Mesenchymal stem cell (in vitro differentiated cells and primary cell): Measurements from ENCODE around the gene MAP3K10.

Experiments
- DNase-seq: peaks from one replicate; pipeline ENCODE4 v3.0.0-alpha.2; 2013
- H2AFZ ChIP-seq: one replicate; pipeline ENCODE4 v1.6.1; 2013; ENCODE audit warnings: low read depth, mild to moderate bottlenecking, control low read depth, inconsistent platforms, low read length, moderate library complexity
- H2AK5ac ChIP-seq: 2 replicates; pipeline ENCODE4 v1.6.1; 2013; ENCODE audit warnings: low read length, moderate library complexity, mild to moderate bottlenecking, inconsistent platforms; ENCODE audit not compliant: severe bottlenecking
- H2BK120ac ChIP-seq: one replicate; pipeline ENCODE4 v1.6.1; 2013; ENCODE audit warnings: low read depth, mild to moderate bottlenecking, inconsistent platforms, low read length, moderate library complexity
- H2BK12ac ChIP-seq, 2 experiments: one replicate each; pipeline ENCODE4 v1.6.1; 2013; ENCODE audit warnings: inconsistent platforms in 2 of 2, low read length in 2 of 2, mild to moderate bottlenecking in 2 of 2, moderate library complexity in 2 of 2, control low read depth in 1 of 2
- H2BK15ac ChIP-seq: one replicate; pipeline ENCODE4 v1.6.1; 2013; ENCODE audit warnings: mild to moderate bottlenecking, low read depth, inconsistent platforms; ENCODE audit not compliant: poor library complexity, severe bottlenecking
- H2BK5ac ChIP-seq: 2 replicates; pipeline ENCODE4 v1.6.1; 2013; ENCODE audit warnings: low read depth, mild to moderate bottlenecking, low read length, control low read depth, inconsistent platforms; ENCODE audit not compliant: poor library complexity, severe bottlenecking
- H3K14ac ChIP-seq, 2 experiments: one replicate each; pipeline ENCODE4 v1.6.1; 2013; ENCODE audit warnings: inconsistent platforms in 2 of 2, low read length in 2 of 2, control low read depth in 1 of 2, mild to moderate bottlenecking in 1 of 2, moderate library complexity in 1 of 2
- H3K18ac ChIP-seq, 2 experiments: one replicate each; pipeline ENCODE4 v1.6.1; 2013; ENCODE audit warnings: inconsistent platforms in 2 of 2, low read length in 2 of 2, control low read depth in 1 of 2, low read depth in 1 of 2, mild to moderate bottlenecking in 1 of 2
- H3K23ac ChIP-seq, 2 experiments: one replicate each; pipeline ENCODE4 v1.6.1; 2013; ENCODE audit warnings: inconsistent platforms in 2 of 2, low read length in 2 of 2, mild to moderate bottlenecking in 2 of 2, moderate library complexity in 2 of 2, control low read depth in 1 of 2
- H3K27ac ChIP-seq: 2 replicates; pipeline ENCODE4 v1.5.1; 2013; ENCODE audit warnings: mild to moderate bottlenecking, moderate library complexity, low read length, control low read depth, inconsistent platforms; ENCODE audit not compliant: poor library complexity, severe bottlenecking
- H3K27me3 ChIP-seq, 2 experiments: 2 replicates each; pipeline versions ENCODE4 v1.6.1 to v1.7.0; 2013; ENCODE audit warnings: low read length in 2 of 2, mild to moderate bottlenecking in 2 of 2, moderate library complexity in 2 of 2, control low read depth in 1 of 2, inconsistent platforms in 1 of 2; ENCODE audit not compliant: control insufficient read depth in 1 of 2, insufficient read depth in 1 of 2
- H3K36me3 ChIP-seq, 2 experiments: 2 replicates each; pipeline versions ENCODE4 v1.6.1 to v1.7.0; 2013; ENCODE audit warnings: low read length in 2 of 2, control low read depth in 1 of 2, inconsistent platforms in 1 of 2, low read depth in 1 of 2, mild to moderate bottlenecking in 1 of 2; ENCODE audit not compliant: insufficient read depth in 2 of 2, control insufficient read depth in 1 of 2
- H3K4ac ChIP-seq, 2 experiments: one replicate each; pipeline ENCODE4 v1.6.1; 2013; ENCODE audit warnings: inconsistent platforms in 2 of 2, low read length in 2 of 2, mild to moderate bottlenecking in 2 of 2, moderate library complexity in 2 of 2, control low read depth in 1 of 2, low read depth in 1 of 2
- H3K4me1 ChIP-seq: 2 replicates; pipeline ENCODE4 v1.6.1; 2013; ENCODE audit warnings: low read depth, low read length, control low read depth; ENCODE audit not compliant: control insufficient read depth, insufficient read depth
- H3K4me2 ChIP-seq: 2 replicates; pipeline ENCODE4 v1.6.1; 2013; ENCODE audit warnings: low read length, mild to moderate bottlenecking, inconsistent platforms; ENCODE audit not compliant: poor library complexity, severe bottlenecking
- H3K4me3 ChIP-seq, 2 experiments: 2 replicates each; pipeline versions ENCODE4 v1.5.1 to v1.7.0; 2013; ENCODE audit warnings: low read length in 2 of 2, mild to moderate bottlenecking in 2 of 2, control low read depth in 1 of 2, low read depth in 1 of 2; ENCODE audit not compliant: insufficient read depth in 1 of 2
- H3K79me1 ChIP-seq: replicated peaks from 2 replicates; pipeline ENCODE4 v1.6.1; 2013; ENCODE audit warnings: mild to moderate bottlenecking, control low read depth, low read length, inconsistent platforms; ENCODE audit not compliant: poor library complexity, severe bottlenecking
- H3K9ac ChIP-seq: 2 replicates; pipeline ENCODE4 v1.7.0; 2013; ENCODE audit warnings: mild to moderate bottlenecking, low read length, moderate library complexity
- H3K9me3 ChIP-seq: 2 replicates; pipeline ENCODE4 v1.7.0; 2013; ENCODE audit warnings: mild to moderate bottlenecking, low read length; ENCODE audit not compliant: control insufficient read depth
- H4K8ac ChIP-seq: one replicate; pipeline ENCODE4 v1.6.1; 2013; ENCODE audit warnings: inconsistent platforms, mild to moderate bottlenecking, low read length, moderate library complexity
- H4K91ac ChIP-seq: one replicate; pipeline ENCODE4 v1.6.1; 2013; ENCODE audit warnings: mild to moderate bottlenecking, low read length, inconsistent platforms
- WGBS: methylation state at CpG from one replicate; pipeline ENCODE4 v1.1.7; 2013; ENCODE audit warnings: mixed read lengths; 5-methylcytosine and 5-hydroxymethylcytosine counted together

The MAP3K10 gene

DNA sequence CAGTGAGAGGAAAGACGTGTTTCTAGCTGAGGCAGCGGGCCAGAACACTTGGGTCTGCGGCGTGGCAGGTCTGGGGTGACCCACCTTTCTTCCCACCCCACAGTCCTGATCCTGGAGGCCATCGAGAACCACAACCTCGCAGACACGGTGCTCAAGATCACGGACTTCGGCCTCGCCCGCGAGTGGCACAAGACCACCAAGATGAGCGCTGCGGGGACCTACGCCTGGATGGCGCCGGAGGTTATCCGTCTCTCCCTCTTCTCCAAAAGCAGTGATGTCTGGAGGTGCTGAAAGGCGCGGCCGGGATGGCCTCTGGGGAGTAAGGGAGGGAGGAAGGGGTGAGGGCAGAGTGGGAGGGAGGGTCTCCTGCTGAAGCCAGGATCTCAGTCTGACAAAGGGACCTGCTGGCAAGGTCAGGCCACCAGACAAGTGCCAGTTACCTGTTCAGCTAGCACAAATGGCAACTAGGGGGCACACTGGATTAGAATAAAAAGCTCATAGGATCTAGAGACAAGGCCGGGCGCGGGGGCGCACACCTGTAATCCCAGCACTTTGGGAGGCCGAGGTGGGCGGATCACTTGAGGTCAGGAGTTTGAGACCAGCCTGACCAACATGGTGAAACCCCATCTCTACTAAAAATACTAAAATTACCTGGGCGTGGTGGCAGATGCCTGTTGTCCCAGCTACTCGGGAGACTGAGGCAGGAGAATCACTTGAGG is 7.2 kb downstream of the MAP3K10 start:
- H3K9ac ChIP-seq = no peak overlapping the region
- no peak overlapping the region for H3K14ac ChIP-seq
- H2AK5ac ChIP-seq = no peak overlapping the region
- H2BK120ac ChIP-seq = no peak overlapping the region
- no peak overlapping the region for H4K8ac ChIP-seq
- no peak overlapping the region for H3K27ac ChIP-seq
- WGBS = 97% methylated on average over 29 of the region's 29 CpGs
- H2AFZ ChIP-seq = no peak overlapping the region
- no peaks in the 10 kb centered on the region for H3K9me3 ChIP-seq
- no peak overlapping the region for H3K23ac ChIP-seq
- peaks cover 3% of the 10 kb centered on the region for H3K79me1 ChIP-seq
- DNase-seq = no peak
- H3K27me3 ChIP-seq = no peaks in the 10 kb centered on the region
- no peak overlapping the region for H2BK5ac ChIP-seq
- H3K4me1 ChIP-seq = no peaks in the 10 kb centered on the region
- H2BK15ac ChIP-seq = no peak overlapping the region
- no peak overlapping the region for H3K4me2 ChIP-seq
- no peak overlapping the region for H3K18ac ChIP-seq
- H3K4ac ChIP-seq = no peak overlapping the region
- no peak overlapping the region for H2BK12ac ChIP-seq
- H3K36me3 ChIP-seq = peaks cover 19 to 22% of the 10 kb centered on the region in 2 experiments
- no peak overlapping the region for H3K4me3 ChIP-seq
- no peak overlapping the region for H4K91ac ChIP-seq

DNA sequence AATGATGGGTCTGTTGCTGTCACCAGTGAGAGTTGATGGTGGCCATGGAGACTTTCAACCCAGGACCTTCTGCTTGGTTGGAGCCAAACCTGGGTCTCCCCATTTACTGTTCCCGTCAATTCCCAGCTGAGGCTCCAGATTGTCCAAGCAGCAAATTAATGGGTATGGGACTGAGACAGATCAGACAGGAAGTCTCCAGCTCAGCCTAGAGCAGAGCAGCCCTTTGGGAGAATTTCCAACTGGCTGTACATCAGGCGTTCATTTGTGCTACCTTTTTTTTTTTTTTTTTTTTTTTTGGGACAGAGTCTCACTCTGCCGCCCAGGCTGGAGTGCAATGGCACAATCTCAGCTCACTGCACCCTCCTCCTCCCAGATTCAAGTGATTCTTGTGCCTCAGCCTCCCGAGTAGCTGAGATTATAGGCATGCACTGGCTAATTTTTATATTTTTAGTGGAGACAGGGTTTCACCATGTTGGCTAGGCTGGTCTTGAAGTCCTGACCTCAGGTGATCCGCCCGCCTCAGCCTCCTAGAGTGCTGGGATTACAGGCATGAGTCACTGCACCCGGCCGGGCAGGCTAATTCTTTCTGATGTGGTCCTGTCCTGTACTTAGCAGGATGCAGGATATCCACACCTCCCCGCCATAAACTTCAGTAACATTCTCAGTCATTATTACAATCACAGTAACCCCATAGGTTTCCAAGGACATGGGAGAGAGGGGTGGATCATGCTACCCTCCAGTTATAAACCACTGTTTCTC is 9.3 kb downstream of the MAP3K10 start:
- 72% methylated on average over 8 of the region's 9 CpGs for WGBS
- no peak overlapping the region for H3K27ac ChIP-seq
- H3K79me1 ChIP-seq = peaks cover 3% of the 10 kb centered on the region
- no peak overlapping the region for H2BK5ac ChIP-seq
- H3K36me3 ChIP-seq = peaks cover 35 to 37% of the 10 kb centered on the region in 2 experiments
- no peak overlapping the region for H3K18ac ChIP-seq
- no peak overlapping the region for H3K4me3 ChIP-seq
- no peaks in the 10 kb centered on the region for H3K4me1 ChIP-seq
- H2BK12ac ChIP-seq = no peak overlapping the region
- H2AK5ac ChIP-seq = no peak overlapping the region
- no peak overlapping the region for H3K23ac ChIP-seq
- H3K9me3 ChIP-seq = no peaks in the 10 kb centered on the region
- H4K8ac ChIP-seq = no peak overlapping the region
- no peak overlapping the region for H2BK120ac ChIP-seq
- no peak overlapping the region for H3K14ac ChIP-seq
- no peak overlapping the region for H4K91ac ChIP-seq
- DNase-seq = peak; percentile 19
- H3K4ac ChIP-seq = no peak overlapping the region
- H3K27me3 ChIP-seq = no peaks in the 10 kb centered on the region
- H3K9ac ChIP-seq = no peak overlapping the region
- H2BK15ac ChIP-seq = no peak overlapping the region
- no peak overlapping the region for H2AFZ ChIP-seq
- H3K4me2 ChIP-seq = no peak overlapping the region

- no peak overlapping the region for H2BK120ac ChIP-seq
- no peaks in the 10 kb centered on the region for H3K27me3 ChIP-seq
- H3K27ac ChIP-seq = no peak overlapping the region
- no peak overlapping the region for H2BK12ac ChIP-seq
- H3K23ac ChIP-seq = no peak overlapping the region
- no peak overlapping the region for H3K4me3 ChIP-seq
- H2AK5ac ChIP-seq = no peak overlapping the region
- no peak overlapping the region for H2BK15ac ChIP-seq
- H3K36me3 ChIP-seq = peaks cover 39 to 49% of the 10 kb centered on the region in 2 experiments
- H3K14ac ChIP-seq = no peak overlapping the region
- H4K91ac ChIP-seq = no peak overlapping the region
- no peak overlapping the region for H3K4me2 ChIP-seq
- no peak overlapping the region for H2BK5ac ChIP-seq
- no peak overlapping the region for H3K18ac ChIP-seq
- no peaks in the 10 kb centered on the region for H3K4me1 ChIP-seq
- no peak overlapping the region for H4K8ac ChIP-seq
- H3K4ac ChIP-seq = no peak overlapping the region
- no peak overlapping the region for H3K9ac ChIP-seq
- no peaks in the 10 kb centered on the region for H3K79me1 ChIP-seq
- no peaks in the 10 kb centered on the region for H3K9me3 ChIP-seq
- no peak for DNase-seq
- no peak overlapping the region for H2AFZ ChIP-seq
- WGBS = 89% methylated on average over 15 of the region's 16 CpGs
Measured at GRCh38 chr19:40204381-40204780, 13.2 kb downstream of the MAP3K10 start.

DNA sequence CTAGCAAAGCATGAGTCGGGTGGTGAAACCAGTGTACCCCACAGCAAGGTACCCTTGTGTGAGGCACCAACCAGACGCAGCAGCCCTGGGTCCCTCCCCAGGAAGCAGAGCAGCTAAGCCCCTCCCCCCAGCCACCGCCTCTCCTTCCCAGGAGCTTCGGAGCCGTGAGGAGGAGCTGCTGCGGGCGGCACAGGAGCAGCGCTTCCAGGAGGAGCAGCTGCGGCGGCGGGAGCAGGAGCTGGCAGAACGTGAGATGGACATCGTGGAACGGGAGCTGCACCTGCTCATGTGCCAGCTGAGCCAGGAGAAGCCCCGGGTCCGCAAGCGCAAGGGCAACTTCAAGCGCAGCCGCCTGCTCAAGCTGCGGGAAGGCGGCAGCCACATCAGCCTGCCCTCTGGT is 14.5 kb downstream of the MAP3K10 start:
- Histone ChIP-seq H3K79me1 (no peaks in the 10 kb centered on the region), H2AK5ac (no peak overlapping the region), H3K18ac (no peak overlapping the region), H4K91ac (peak overlapping the region; percentile 48), H3K14ac (no peak overlapping the region), H3K4me3 (no peak overlapping the region), H3K27ac (no peak overlapping the region), H3K9me3 (no peaks in the 10 kb centered on the region), H3K23ac (no peak overlapping the region), H3K4ac (no peak overlapping the region), H2AFZ (no peak overlapping the region), H3K9ac (no peak overlapping the region), H3K4me2 (no peak overlapping the region), H3K36me3 (peaks cover 48 to 58% of the 10 kb centered on the region in 2 experiments), H3K27me3 (no peaks in the 10 kb centered on the region), H4K8ac (no peak overlapping the region), H2BK12ac (no peak overlapping the region), H2BK120ac (no peak overlapping the region), H2BK15ac (peak overlapping the region; percentile 23), H2BK5ac (no peak overlapping the region), H3K4me1 (no peaks in the 10 kb centered on the region)
- WGBS = 94% methylated on average over 21 of the region's 21 CpGs
- no peak for DNase-seq
